ENCODE data around the gene ARSJ. TPM values are rescaled to one million over a fixed set of nuclear protein-coding genes. Genes with fewer than 3 reads are reported as not detected.

The ARSJ gene
- polyA plus RNA-seq, 3 donors, result not detected

- H3K4me3 Mint-ChIP-seq, result no peak overlapping the region
- Histone ChIP-seq H3K4me1 (ENCODE audit: control insufficient read depth in 1 of 2, insufficient read depth in 2 of 2, low read length in 2 of 2) (no peaks in the 10 kb centered on the region), H3K4me3 (replicated peaks in 1 of 3; ENCODE audit: low read depth in 2 of 3, low read length in 3 of 3) (no peak overlapping the region), H4K20me1 (ENCODE audit: insufficient read depth, low read length) (no peaks in the 10 kb centered on the region), H3K27me3 (ENCODE audit: control insufficient read depth in 2 of 2, insufficient read depth in 2 of 2, low read length in 2 of 2) (no peaks in the 10 kb centered on the region), H3K27ac (ENCODE audit: low read depth in 1 of 2, low read length in 2 of 2) (no peak overlapping the region), H3K36me3 (replicated peaks in 1 of 2; ENCODE audit: control insufficient read depth in 1 of 2, insufficient read depth in 2 of 2, low read length in 2 of 2) (no peaks in the 10 kb centered on the region), H3K9me3 (replicated peaks in 1 of 2; ENCODE audit: control insufficient read depth in 1 of 2, insufficient read depth in 1 of 2, low read length in 2 of 2) (no peaks in the 10 kb centered on the region), H3K4me2 (replicated peaks; ENCODE audit: extremely low read depth, low read length, poor library complexity, severe bottlenecking) (no peak overlapping the region), H2AFZ (ENCODE audit: insufficient read depth, low read depth, low read length, poor library complexity, severe bottlenecking) (no peak overlapping the region), H3K9ac (ENCODE audit: insufficient read depth, low read length, poor library complexity, severe bottlenecking) (no peak overlapping the region), H3K79me2 (ENCODE audit: insufficient read depth, low read length) (no peaks in the 10 kb centered on the region)
- no peak for DNase-seq
- TF ChIP-seq CTCF (IDR thresholded peaks at IDR 0.05), result no peak
- H3K27me3 Mint-ChIP-seq (ENCODE audit: low read depth in 3 of 3), result peaks cover 0 to 4% (median 0%) of the 10 kb centered on the region in 3 donors
- H3K27ac Mint-ChIP-seq, result no peak overlapping the region
- H3K4me1 Mint-ChIP-seq, result peaks cover 8% of the 10 kb centered on the region
- intact Hi-C loops (cut with micrococcal nuclease), result no loop called here
- no peaks in the 10 kb centered on the region for H3K36me3 Mint-ChIP-seq
- peaks cover 1 to 9% (median 4%) of the 10 kb centered on the region in 7 donors for H3K9me3 Mint-ChIP-seq
- WGBS (ENCODE audit: insufficient coverage), result 98% methylated on average over 4 of the region's 5 CpGs
Measured at GRCh38 chr4:113851816-113852215, 127.6 kb downstream of the ARSJ start.

Other genes with a start within 250 kb of the ARSJ start
- gene CAMK2D, start 217.9 kb downstream of the ARSJ start, polyA plus RNA-seq, result 10 to 100 TPM; 10.4 to 30.6 (median 19.6) TPM

Measured in CD14-positive monocyte (primary cell).